ENCODE measurements around the gene EXOC6B.

EXOC6B gene

DNA sequence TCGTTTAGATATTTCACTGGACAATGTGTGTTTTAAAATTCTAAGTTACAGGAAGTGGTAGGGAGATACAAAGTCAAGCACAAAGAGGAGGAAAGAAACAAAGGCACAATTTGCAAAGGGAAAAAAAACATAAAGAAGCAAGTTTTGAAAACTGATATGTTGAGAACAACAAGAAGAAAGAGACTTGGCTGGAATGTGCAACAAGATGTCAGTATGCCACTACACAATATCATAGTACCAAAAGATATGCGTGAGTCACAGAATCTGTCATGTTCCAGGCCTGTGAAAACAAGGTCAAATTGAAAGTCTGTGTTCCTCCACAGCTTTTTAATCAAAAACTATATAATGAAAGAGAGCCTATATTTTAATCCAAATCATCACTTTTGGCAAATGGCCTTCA is 12.0 kb downstream of the EXOC6B start:
- DNase-seq (ENCODE audit: extremely low spot score), result no peak
- ChIA-PET POLR2A (no interaction called here), CTCF (interaction anchor here (1.0 to 2.2 kb wide), 6 partner anchors 8 to 74 kb away, joined by 3 to 7 read pairs (median 4); partner anchors contain the start of gene SPR)
- TF ChIP-seq, protein P1, sequence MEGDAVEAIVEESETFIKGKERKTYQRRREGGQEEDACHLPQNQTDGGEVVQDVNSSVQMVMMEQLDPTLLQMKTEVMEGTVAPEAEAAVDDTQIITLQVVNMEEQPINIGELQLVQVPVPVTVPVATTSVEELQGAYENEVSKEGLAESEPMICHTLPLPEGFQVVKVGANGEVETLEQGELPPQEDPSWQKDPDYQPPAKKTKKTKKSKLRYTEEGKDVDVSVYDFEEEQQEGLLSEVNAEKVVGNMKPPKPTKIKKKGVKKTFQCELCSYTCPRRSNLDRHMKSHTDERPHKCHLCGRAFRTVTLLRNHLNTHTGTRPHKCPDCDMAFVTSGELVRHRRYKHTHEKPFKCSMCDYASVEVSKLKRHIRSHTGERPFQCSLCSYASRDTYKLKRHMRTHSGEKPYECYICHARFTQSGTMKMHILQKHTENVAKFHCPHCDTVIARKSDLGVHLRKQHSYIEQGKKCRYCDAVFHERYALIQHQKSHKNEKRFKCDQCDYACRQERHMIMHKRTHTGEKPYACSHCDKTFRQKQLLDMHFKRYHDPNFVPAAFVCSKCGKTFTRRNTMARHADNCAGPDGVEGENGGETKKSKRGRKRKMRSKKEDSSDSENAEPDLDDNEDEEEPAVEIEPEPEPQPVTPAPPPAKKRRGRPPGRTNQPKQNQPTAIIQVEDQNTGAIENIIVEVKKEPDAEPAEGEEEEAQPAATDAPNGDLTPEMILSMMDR (IDR thresholded peaks at IDR 0.05; ENCODE audit: control extremely low read depth, extremely low read depth, low read depth, missing control alignments), result no peak

DNA sequence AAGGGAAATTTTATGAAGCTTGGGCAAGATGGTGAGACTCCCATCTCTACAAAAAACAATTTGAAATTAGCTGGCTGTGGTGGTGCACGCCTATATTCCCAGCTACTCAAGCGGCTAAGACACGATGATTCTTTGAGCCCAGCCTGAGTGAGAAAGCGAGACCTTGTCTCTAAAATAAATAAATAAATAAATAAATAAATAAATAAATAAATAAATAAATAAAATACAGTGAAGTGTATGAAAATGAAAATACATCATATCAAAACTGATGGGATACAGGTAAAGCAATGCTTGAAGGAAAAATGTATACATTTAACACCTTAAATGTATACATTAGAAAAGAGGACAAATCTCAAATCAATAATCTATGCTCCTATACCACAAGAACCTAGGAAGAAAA is 15.7 kb downstream of the EXOC6B start:
- POLR2A ChIA-PET, result no interaction called here
- DNase-seq (ENCODE audit: extremely low spot score), result no peak
- TF ChIP-seq, protein P1 (IDR thresholded peaks at IDR 0.05; ENCODE audit: control extremely low read depth, extremely low read depth, low read depth, missing control alignments), result no peak
- CTCF ChIA-PET, result no interaction called here

DNA sequence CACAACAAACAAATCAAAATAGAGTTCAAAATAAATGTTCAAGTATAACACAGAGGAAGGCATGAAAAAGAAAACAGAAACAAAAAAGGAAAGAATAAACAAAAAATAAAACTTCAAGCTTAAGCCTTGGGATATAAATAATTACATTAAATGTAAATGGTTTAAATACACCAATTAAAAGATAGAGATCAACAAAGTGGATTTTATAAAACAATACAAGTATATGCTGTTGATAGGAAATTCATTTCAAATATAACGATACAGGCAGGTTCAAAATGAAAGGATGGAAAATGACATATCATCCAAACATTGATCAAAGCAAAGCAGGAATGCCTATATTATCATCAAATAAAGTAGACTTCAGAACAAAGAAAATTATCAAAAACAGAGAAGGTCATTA is 16.7 kb downstream of the EXOC6B start:
- DNase-seq (ENCODE audit: extremely low spot score), result no peak
- TF ChIP-seq, protein P1 (IDR thresholded peaks at IDR 0.05; ENCODE audit: control extremely low read depth, extremely low read depth, low read depth, missing control alignments), result no peak
- ChIA-PET CTCF (interaction anchor here (1.1 kb wide), 1 partner anchor 78 kb away, joined by 3 read pairs; the partner anchor contains the start of gene SPR), POLR2A (no interaction called here)

DNA sequence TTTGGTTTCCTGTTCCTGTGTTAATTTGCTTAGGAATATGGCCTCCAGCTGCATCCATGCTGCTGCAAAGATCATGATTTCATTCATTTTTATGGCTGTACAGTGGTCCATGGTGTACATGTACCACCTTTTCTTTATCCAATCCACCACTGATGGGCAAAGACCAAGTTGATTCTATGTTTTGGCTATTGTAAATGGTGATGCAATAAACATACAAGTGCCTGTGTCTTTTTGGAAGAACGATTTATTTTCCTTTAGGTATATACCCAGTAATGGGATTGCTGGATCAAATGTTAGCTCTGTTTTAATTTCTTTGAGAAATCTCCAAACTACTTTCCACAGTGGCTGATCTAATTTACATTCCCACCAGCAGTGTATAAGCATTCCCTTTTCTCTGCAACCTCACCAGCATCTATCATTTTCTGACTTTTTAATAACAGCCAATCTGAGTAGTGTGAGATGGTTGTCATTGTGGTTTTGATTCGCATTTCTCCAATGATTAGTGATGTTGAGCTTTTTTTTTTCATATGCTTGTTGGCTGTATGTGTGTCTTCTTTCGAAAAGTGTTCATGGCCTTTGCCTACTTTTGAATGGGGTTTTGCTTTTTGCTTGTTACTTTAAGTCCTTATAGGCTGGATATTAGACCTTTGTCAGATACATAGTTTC is 19.4 kb downstream of the EXOC6B start:
- ChIA-PET CTCF (interaction anchor here (0.8 to 1.5 kb wide), 3 partner anchors 10 to 371 kb away, joined by 3 to 4 read pairs (median 3); no protein-coding TSS in a partner anchor), POLR2A (no interaction called here)
- TF ChIP-seq, protein P1 (IDR thresholded peaks at IDR 0.05; ENCODE audit: control extremely low read depth, extremely low read depth, low read depth, missing control alignments), result no peak
- DNase-seq (ENCODE audit: extremely low spot score), result no peak

DNA sequence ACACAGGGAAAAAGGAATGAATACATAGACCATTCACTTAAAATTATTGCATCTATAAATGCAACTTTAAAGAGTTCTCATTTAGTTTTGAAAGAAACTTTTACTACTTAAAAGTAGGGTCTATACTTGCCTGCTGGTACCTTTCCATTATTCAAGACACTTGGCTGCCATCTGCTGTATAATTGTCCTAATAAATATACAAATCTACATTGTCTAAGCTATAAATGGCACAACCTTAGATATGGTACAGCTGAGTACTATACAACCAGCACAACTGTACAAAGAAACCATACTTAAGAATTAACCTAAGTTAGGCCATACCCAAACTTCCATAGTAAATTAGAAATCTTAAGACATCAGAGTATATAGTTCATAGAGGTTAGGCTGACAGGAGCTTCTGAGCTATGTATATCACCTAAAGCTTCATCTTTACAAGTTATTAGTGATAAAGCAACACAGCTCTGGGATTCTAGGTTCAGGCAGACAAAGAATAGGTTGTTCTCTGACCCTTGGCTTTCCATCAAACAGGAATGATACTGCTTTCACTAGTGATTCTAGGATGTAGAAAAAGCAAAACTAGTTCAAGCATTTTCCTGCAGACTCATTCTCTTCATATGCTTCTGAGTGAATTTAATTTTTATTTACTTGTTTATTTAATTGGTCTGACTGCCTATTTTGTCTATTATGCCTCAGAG is 22.1 kb downstream of the EXOC6B start:
- no peak for DNase-seq (ENCODE audit: extremely low spot score)
- ChIA-PET CTCF (interaction anchor here (0.8 to 1.6 kb wide), 10 partner anchors 10 to 89 kb away, joined by 3 to 4 read pairs (median 4); no protein-coding TSS in a partner anchor), POLR2A (no interaction called here)
- TF ChIP-seq, protein P1 (IDR thresholded peaks at IDR 0.05; ENCODE audit: control extremely low read depth, extremely low read depth, low read depth, missing control alignments), result no peak

DNA sequence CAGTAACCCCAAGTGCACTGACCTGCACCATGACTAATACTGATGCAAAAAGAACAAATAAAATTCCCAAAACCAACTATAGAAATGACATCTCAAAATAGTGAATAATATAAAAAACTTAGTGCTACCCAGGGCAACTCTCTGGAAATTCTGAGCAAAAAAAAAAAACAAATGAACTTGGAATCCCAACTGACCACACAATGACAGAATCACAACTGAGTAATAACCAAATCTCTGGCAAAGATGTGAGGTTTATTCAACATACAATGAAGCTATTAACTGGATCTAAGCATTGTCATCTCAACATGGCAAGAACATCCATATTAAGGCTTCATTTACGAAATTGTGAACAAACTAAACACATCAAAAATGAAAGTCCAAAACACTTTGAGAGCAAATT is 22.7 kb downstream of the EXOC6B start:
- ChIA-PET POLR2A (no interaction called here), CTCF (interaction anchor here (0.8 to 1.6 kb wide), 7 partner anchors 13 to 90 kb away, joined by 3 to 4 read pairs (median 3); no protein-coding TSS in a partner anchor)
- DNase-seq (ENCODE audit: extremely low spot score), result no peak
- TF ChIP-seq, protein P1 (IDR thresholded peaks at IDR 0.05; ENCODE audit: control extremely low read depth, extremely low read depth, low read depth, missing control alignments), result no peak

All from GM10248 (cell line).